PC-9 (cell line): Measurements from ENCODE around the gene UBA52. TPM values are rescaled to one million over a fixed set of nuclear protein-coding genes. Genes with fewer than 3 reads are reported as not detected.

Experiments
- BruUV-seq: library from RNA; stranded (reverse); fragments of 400-500 nt; replicated peaks from 2 replicates; lab custom pipeline; 2021; lab: Mats Ljungman, UMichigan
- CTCF ChIA-PET: fragments of 300-600 bp; sonication (Branson Sonifier 250); formaldehyde crosslinking; loops from one replicate; lab custom pipeline; 2022; ENCODE audit warnings: antibody characterized with exemption; lab: Charles Lee
- POLR2A ChIA-PET: fragments of 300-600 bp; sonication (Branson Sonifier 250); formaldehyde crosslinking; loops from one replicate; lab custom pipeline; 2022; ENCODE audit warnings: antibody characterized with exemption; ENCODE audit not compliant: unreplicated experiment; lab: Charles Lee
- DNase-seq, 2 experiments: peaks; one replicate each; pipeline versions ENCODE4 v3.0.0 to v3.0.0-alpha.2; 2015 to 2022; ENCODE audit warnings: mixed read lengths in 1 of 2
- H2AFZ ChIP-seq: fragments of 200-600 bp; sonication (generic); 2 replicates; pipeline ENCODE4 v1.8.1; 2017; ENCODE audit warnings: antibody characterized with exemption
- H3F3A ChIP-seq: fragments of 200-600 bp; sonication (generic); 2 replicates; pipeline ENCODE4 v1.8.1; 2017; ENCODE audit warnings: antibody characterized with exemption, mild to moderate bottlenecking, low read depth; ENCODE audit not compliant: insufficient read depth
- H3K27ac ChIP-seq: fragments of 200-600 bp; sonication (generic); 2 replicates; pipeline ENCODE4 v1.6.1; 2016; ENCODE audit warnings: mixed run types
- H3K27me3 ChIP-seq: fragments of 200-600 bp; sonication (generic); 2 replicates; pipeline ENCODE4 v1.6.1; 2016; ENCODE audit warnings: low read depth, mixed run types; ENCODE audit not compliant: insufficient read depth
- H3K36me3 ChIP-seq: fragments of 200-600 bp; sonication (generic); 2 replicates; pipeline ENCODE4 v1.6.1; 2016; ENCODE audit warnings: low read depth, mixed run types
- H3K4me1 ChIP-seq: fragments of 200-600 bp; sonication (generic); replicated peaks from 2 replicates; pipeline ENCODE4 v1.6.1; 2016; ENCODE audit warnings: mixed run types; ENCODE audit not compliant: insufficient read depth
- H3K4me2 ChIP-seq: fragments of 200-600 bp; sonication (generic); 2 replicates; pipeline ENCODE4 v1.6.1; 2017; ENCODE audit warnings: mixed run types
- H3K4me3 ChIP-seq: fragments of 200-600 bp; sonication (generic); 2 replicates; pipeline ENCODE4 v1.6.1; 2016; ENCODE audit warnings: mixed run types
- H3K79me2 ChIP-seq: fragments of 200-600 bp; sonication (generic); 2 replicates; pipeline ENCODE4 v1.6.1; 2017; ENCODE audit warnings: low read depth, mixed run types
- H3K9me2 ChIP-seq: fragments of 200-600 bp; sonication (generic); 2 replicates; pipeline ENCODE4 v1.8.1; 2017; ENCODE audit warnings: mild to moderate bottlenecking; ENCODE audit not compliant: insufficient read depth
- H3K9me3 ChIP-seq: fragments of 200-600 bp; sonication (generic); 2 replicates; pipeline ENCODE4 v1.8.1; 2016; ENCODE audit warnings: low read depth; ENCODE audit not compliant: insufficient read depth
- H4K20me1 ChIP-seq: fragments of 200-600 bp; sonication (generic); 2 replicates; pipeline ENCODE4 v1.8.1; 2017; ENCODE audit not compliant: insufficient read depth
- CTCF ChIP-seq: fragments of 200-600 bp; sonication (generic); conservative IDR thresholded peaks from 2 replicates; pipeline ENCODE4 v1.6.1; 2017; ENCODE audit warnings: mixed run types, antibody characterized with exemption, mild to moderate bottlenecking, moderate library complexity
- EZH2 ChIP-seq: fragments of 200-600 bp; sonication (generic); IDR thresholded peaks from 2 replicates; pipeline ENCODE4 v1.8.0; 2017; ENCODE audit warnings: antibody characterized with exemption, low read depth
- intact Hi-C: fragments of 100-400 bp; cut with micrococcal nuclease; formaldehyde crosslinking; loops from one replicate; pipeline ENCODE4 v1.10.0; 2022; ENCODE audit not compliant: unreplicated experiment
- total RNA-seq: library from RNA; stranded (reverse); gene quantifications from 2 replicates; pipeline ENCODE4 v1.2.3, GENCODE V29; 2021

The UBA52 gene
- total RNA-seq, 1 experiment from 2014 or later: 1,141 TPM

DNA sequence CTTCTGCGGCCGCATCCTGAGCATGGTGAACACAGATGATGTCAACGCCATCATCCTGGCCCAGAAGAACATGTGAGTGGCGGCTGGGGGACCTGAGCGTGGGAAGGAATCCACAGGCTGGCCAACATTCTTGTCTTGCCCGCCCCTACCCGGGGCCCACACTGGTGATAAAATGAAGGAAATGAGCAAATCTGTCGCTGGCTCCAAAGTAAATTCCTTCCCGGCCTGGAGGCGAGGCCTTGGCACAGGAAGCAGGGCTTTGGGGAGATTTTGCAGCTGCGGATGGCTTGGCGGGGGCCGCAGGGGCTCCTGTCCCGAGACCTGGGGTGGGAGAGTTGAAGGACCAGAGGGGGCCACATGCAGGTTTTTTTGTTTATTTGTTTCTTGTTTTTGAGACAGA is 9.6 kb upstream of the UBA52 start:
- Histone ChIP-seq H3K27me3 (no peaks in the 10 kb centered on the region), H3K4me1 (0 out of 2 replicates have a peak, but pooled peaks cover 10% of the 10 kb centered on the region), H2AFZ (no peak overlapping the region), H3K79me2 (peaks cover 37% of the 10 kb centered on the region), H4K20me1 (0 out of 2 replicates have a peak, but pooled peaks cover 3% of the 10 kb centered on the region), H3K4me3 (no peak overlapping the region), H3K4me2 (no peak overlapping the region), H3K36me3 (peaks cover 27% of the 10 kb centered on the region; the same call in 1 of the 2 replicates), H3K27ac (no peak overlapping the region), H3F3A (peaks cover 17% of the 10 kb centered on the region; the same call in 1 of the 2 replicates), H3K9me3 (no peaks in the 10 kb centered on the region), H3K9me2 (no peaks in the 10 kb centered on the region)
- ChIA-PET POLR2A (no interaction called here), CTCF (no interaction called here)
- intact Hi-C loops: no loop called here
- no TSS peak for BruUV-seq
- no peak for TF ChIP-seq EZH2
- no peak for TF ChIP-seq CTCF
- DNase-seq: no peak

GRCh38 chr19:18566953-18567352 is 4.7 kb upstream of the UBA52 start:
- Histone ChIP-seq H3K27ac (no peak overlapping the region), H3K36me3 (peaks cover 25% of the 10 kb centered on the region; the same call in 1 of the 2 replicates), H3K27me3 (no peaks in the 10 kb centered on the region), H3K4me3 (no peak overlapping the region), H3F3A (peaks cover 21% of the 10 kb centered on the region), H4K20me1 (0 out of 2 replicates have a peak, but pooled peaks cover 3% of the 10 kb centered on the region), H2AFZ (no peak overlapping the region), H3K79me2 (peaks cover 3% of the 10 kb centered on the region), H3K4me1 (peaks cover 8% of the 10 kb centered on the region), H3K9me2 (no peaks in the 10 kb centered on the region), H3K9me3 (no peaks in the 10 kb centered on the region), H3K4me2 (no peak overlapping the region)
- CTCF ChIA-PET: no interaction called here
- TF ChIP-seq EZH2: no peak
- TF ChIP-seq CTCF: no peak
- POLR2A ChIA-PET: no interaction called here
- intact Hi-C loops: no loop called here
- no TSS peak for BruUV-seq
- no peak for DNase-seq

DNA sequence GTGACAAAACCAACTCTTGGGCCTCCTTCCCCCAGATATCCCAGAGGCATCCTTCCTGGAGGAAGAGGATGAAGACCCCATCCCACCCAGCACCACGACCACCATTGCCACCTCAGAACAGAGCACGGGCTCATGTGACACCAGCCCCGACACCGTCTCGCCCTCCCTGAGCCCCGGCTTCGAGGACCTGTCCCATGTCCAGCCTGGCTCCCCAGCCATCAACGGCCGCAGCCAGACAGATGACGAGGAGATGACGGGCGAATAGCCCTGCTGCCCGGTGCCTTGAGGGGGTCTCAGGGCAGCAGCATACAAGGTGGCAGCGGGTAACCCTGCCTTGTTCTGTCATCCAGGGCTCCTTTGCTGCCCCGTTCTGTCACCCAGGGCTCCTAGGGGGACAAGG is 3.3 kb upstream of the UBA52 start:
- H3K4me1 ChIP-seq: peaks cover 15% of the 10 kb centered on the region
- POLR2A ChIA-PET: no interaction called here
- H3K4me3 ChIP-seq: no peak overlapping the region
- BruUV-seq: no TSS peak
- no peaks in the 10 kb centered on the region for H3K27me3 ChIP-seq
- no peak overlapping the region for H3K27ac ChIP-seq
- H3K9me3 ChIP-seq: no peaks in the 10 kb centered on the region
- peaks cover 17% of the 10 kb centered on the region for H4K20me1 ChIP-seq
- TF ChIP-seq CTCF (no peak), EZH2 (no peak)
- H3F3A ChIP-seq: peaks cover 34% of the 10 kb centered on the region
- no peak overlapping the region for H3K4me2 ChIP-seq
- intact Hi-C loops: no loop called here
- H3K79me2 ChIP-seq: peaks cover 17% of the 10 kb centered on the region
- DNase-seq: no peak
- CTCF ChIA-PET: no interaction called here
- no peaks in the 10 kb centered on the region for H3K9me2 ChIP-seq
- H3K36me3 ChIP-seq: peaks cover 23% of the 10 kb centered on the region
- no peak overlapping the region for H2AFZ ChIP-seq
